HG03457 (cell line): ENCODE measurements around the gene PPCS.

ENCODE experiments used
- ATAC-seq: cut with Tn5 transposase; IDR thresholded peaks from one replicate; pipeline ENCODE4 v1.9.1; 2021; ENCODE audit warnings: moderate number of reproducible peaks; ENCODE audit not compliant: unreplicated experiment

Gene PPCS

DNA sequence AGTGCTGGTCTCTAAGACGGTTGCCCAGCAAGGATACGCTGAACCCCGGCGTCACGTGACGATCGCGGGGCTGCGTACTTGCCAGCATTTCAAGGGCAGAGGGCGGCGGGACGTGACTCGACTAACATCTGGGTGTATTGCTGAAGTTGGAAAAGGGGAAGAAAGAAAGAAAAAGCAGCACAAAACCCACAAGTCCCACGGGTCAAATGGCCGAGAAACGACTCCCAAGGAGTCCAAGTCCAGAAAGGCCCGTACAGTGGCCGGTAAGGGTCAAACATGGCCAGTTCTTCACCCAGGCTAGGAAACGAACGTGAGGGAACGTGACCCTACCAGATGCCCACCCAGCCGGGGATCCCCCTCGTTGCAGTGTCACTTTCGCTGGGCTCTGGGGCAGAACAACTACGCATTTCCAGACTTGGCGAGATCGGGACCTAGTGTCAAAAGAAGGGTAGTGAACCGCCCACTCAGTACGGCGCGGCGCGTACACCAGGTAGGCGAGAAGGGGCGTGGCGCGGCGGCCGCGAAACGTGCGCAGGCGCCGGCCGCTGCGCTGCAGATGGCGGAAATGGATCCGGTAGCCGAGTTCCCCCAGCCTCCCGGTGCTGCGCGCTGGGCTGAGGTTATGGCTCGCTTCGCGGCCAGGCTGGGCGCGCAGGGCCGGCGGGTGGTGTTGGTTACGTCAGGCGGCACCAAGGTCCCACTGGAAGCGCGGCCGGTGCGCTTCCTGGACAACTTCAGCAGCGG, at the start of gene PPCS, which contains the start of gene ZMYND12:
Gene PPCS (plus strand): TSS at position 534 of the 744 bp plus-strand sequence. CDS start 23 bp downstream, at position 557.
Gene ZMYND12 (minus strand): TSS at position 13 of the 744 bp plus-strand sequence. CDS start 25 bp downstream, outside the sequence.
- ATAC-seq = peak; percentile 61

DNA sequence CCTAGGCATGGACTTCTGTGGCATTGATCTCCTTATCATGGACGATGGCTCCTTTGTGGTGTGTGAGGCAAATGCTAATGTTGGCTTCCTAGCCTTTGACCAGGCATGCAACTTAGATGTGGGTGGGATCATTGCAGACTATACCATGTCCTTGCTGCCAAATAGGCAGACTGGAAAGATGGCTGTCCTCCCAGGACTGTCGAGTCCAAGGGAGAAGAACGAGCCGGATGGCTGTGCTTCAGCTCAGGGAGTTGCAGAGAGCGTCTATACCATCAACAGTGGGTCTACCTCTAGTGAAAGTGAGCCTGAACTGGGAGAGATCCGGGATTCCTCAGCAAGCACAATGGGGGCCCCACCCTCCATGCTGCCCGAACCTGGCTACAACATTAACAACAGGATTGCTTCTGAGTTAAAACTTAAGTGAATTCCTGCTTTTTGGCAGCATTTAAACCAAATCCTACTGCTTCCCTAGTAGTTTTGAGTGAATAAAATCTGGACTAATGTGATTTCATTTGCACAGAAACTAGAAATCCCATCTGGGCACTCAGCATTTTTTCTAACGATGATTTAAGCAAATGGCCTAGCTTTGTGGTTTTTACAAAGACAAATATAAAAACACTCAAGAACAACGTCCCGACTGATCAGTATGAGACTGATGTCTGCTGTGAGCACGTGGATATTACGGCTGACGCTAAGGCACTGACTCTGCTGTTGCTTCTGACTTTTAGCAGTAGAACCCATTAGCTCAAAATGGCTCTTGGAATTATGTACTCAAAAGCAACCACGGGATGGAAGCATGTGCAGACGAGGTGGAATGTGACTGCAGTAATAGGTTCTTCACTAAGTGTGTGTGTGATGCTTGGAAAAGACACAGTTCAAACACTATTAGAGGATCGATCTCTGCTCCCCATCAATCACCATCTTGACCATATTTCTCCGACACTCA, 41.5 kb upstream of the PPCS start:
- ATAC-seq = no peak

DNA sequence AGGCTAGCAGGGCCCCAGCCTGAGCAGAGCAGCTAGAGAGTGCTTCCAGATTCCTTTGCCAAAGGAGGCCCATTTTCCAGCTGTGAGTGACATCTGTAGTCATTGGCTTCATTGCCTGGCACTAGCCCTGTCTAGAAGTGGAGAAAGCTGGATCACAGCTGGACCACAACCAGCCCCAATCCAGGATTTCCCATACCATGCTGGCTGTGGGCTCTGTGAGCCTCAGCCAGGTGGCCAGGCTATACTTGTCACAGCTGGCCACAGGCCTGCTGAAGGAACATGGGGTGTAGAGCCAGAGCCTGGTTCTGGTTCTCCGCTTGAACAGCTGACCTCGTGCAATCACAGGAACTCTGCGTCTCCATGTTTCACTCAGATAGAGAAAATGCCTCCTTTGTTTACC, 39.2 kb upstream of the PPCS start:
- no peak for ATAC-seq

DNA sequence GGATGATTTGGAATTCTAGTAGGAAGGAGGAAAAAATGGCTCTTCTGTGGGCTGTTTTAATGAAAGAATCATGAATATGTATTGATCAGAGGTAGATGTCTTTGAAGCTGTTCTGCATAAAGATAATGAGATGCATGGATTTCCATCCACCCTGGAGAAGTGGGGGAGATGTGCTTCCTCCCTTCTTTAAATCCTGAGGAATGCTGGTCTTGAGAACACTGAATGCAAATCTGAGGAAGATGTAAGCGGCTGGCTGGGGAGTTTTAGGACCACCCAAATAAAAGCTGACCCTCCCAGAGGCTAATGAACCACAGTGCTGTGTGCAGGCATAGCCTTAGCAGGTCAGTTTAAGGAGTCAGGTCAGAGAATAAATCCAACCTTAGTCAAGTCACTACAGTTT, 37.8 kb upstream of the PPCS start:
- ATAC-seq = no peak

DNA sequence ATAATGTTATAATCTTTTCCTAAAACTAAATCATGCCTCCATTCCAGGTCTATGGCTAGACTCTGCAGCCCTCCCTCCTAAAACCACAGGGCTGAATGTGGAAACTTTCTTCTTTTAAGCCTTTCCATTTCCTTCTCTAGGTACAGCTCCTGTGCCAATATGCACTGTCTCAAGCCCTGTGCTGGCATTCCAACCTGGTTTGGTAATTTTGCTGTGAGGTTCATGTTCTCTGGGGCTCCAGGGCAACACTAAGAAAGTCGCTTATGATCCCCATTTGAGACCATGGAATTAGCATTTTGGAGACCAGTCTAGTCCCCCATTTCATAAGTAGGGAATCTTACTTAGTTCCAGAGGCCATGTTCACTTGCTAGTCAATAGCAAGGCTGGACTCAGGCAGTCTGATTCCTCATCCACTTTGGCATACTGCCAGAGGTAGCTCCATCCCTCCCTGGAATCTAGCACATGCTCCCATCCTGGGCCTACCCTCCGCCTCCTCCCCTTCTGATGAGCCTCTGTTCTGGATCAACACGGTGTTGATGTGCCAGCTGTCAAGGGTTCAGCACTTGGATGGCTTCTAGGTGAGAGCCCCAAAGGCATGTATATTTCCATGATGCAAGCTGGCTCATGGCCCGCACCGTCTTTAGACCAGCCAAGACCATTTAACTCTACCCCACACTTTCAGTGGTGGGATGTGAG, 37.1 kb upstream of the PPCS start:
- ATAC-seq = no peak

DNA sequence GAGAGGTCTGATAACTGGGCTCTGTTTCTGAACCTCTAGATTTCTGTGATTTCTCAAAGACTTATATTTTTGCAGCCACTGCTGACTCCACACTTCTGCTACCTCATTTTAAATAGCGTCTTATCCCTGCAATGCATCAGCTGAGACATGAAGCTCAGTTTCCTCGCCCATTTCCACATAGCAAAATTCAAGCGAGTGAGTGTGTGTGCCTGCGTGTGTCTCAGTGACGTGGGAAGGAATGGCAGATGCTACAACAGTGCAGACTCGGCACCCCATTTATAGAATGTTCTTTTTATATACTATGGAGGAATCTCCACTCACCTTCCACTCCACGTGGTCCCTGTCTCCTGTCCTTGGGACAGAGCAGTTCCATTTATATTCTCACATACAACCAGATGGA, 36.2 kb upstream of the PPCS start:
- no peak for ATAC-seq

DNA sequence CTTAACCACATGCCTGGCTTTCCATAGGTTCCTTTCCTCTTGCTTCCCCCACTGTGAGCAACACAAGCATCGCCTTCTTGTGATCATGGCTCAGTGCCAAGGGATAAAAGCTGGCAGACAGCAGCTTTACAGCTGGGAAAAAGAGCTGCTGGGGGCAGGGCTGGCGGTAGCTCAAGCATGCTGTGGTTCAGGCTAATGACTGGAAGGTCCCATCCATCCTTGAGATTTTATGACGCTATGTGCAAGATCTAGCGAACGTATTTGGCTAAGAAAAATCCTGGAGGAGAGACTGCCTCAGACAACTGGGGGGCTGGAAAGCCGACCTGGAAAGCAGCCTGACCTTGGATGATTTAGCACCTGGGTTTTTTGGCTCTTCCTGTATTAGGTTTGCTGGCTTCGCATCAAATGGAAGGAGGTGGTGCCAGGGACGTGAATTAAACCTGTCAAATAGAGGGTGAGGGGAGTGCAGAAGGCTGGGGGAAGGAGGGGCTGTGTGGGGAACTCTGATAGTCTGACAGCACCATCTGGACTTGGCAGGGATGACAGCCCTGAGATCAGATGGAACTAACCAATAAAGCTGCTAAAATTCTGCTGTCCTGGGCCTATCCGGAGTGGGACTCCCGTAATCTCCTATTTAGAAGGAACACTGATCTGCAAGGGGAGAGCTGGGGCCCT, 35.3 kb upstream of the PPCS start:
- ATAC-seq = no peak

DNA sequence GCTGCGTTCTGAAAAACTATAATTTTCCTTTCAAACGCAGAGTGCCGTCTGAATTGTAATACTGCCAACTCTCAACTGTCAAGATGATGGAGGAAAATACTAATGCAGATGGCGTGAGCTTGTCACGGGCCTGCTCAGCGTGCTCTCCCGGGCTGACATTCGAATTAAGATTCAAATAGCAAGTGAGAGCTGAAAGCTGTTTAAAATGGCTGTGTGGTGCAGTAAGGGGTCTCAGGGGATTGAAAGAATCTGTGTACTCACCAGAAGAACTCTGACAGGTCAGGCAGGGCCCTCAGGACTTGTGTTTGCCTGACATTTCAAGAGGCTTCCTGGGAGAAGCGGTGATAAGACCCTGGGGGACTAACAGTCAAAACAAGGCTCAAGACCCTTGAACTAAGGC, 33.6 kb upstream of the PPCS start:
- ATAC-seq = no peak

DNA sequence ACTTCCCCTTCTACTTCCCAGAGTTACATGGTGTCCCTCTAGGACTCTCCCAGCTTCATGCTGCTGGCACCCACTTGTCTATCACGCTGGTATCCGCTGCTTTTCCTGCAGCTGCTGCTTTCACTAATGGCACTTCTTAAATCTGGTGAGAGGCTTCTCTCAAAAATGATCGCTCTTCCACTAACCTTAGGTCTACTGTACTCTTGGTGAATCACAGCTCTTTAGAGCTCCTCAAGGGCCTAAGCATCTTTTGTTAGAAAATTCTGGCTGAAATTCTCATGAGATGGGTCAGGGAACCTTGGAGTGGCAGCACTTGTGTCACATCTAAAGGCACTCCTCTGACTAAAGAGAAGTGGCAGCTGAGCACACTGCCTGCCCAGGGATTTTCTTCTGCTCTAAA, 32.7 kb upstream of the PPCS start:
- ATAC-seq = no peak

DNA sequence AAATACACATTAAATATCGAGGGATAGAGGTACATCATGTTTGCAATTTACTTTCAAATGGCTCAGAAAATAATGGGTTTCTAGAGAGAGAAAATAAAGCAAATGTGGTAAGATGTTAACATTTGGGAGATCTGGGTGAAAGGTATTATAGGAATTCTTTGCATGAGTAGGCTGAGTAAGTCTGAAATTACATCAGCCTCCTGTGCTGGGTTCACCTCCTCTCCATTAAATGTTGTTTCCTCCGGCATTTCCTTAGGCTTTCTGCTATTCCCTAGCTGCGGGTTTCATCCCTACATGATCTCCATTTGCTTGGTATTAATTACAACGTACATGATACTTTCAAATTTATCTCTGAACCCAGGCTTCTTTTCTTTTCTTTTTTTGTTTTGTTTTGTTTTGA, 32.1 kb upstream of the PPCS start:
- ATAC-seq = no peak

DNA sequence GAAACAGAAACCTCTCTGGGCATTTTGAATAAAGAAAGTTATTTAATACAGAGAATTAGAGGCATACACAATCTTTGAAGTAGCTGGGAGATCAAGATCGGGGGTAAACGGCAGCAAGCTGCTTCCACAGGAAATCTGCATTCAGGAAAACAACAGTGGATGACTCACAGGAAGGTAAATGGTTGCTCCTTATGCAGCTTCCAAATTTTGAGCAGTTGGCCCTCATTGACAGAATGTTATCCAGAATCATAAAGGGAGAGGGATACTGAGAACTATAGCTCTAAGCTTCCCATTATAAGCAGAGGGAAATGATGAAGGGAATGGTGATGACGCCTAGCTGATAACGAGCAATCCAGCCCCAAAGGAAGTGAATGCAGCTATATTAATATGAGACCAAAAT, 29.1 kb upstream of the PPCS start:
- no peak for ATAC-seq

DNA sequence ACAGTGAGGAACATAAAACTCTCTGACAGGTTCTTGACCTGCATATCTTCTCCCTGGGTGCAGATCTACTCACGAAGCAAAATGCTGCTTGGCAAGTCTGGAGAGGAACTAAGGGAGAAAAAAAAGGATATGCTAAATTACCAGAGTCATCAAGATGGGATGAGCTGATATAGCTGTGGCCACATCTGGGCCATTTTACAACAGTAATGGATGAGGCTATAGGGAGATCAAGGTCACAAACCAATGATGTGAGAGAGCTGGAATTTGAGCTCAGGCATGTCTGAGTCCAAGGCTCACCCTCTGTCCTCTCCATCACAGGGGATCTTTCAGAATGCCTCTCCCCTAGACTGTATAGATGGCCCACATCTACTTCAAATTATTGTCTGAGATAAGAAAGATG, 26.7 kb upstream of the PPCS start:
- ATAC-seq = no peak

DNA sequence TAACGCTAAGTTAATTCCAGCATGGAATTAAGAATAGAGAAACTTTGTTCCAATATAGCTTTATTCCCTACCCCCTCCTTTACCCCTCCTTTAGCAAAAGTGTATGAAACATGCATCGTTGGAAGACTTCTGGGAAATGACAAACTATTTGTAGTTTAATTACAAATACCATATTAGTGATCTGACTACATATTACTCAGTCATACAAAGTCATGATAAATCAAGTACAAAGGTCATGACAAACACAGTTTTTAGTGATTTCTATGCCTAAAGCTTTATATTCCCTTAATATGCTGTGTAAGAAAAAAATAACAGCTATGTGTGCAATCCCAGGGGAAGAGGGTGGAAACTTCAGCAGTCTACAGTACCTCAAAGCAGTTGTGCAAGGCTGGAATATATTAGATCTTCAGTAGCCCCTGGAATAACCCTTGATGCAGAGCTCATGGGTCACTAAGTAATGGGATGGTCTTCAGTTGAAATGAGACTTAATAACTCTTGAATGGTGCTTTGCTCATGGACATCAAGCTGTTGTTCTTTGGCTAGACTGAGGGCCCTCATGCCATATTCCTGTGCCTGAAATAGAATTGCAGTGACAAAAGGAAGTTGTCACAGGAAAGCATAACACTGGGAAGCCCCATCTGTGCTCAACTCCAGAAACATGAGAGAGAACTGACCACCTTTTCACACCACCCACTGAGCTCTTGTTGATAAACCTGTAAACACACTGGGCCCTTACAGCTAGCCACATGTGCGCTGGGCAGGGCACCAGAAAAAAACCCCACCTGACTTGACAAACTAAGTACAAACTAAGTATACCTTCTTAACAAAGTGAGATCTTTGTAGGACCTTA, 25.8 kb upstream of the PPCS start:
- ATAC-seq = no peak

DNA sequence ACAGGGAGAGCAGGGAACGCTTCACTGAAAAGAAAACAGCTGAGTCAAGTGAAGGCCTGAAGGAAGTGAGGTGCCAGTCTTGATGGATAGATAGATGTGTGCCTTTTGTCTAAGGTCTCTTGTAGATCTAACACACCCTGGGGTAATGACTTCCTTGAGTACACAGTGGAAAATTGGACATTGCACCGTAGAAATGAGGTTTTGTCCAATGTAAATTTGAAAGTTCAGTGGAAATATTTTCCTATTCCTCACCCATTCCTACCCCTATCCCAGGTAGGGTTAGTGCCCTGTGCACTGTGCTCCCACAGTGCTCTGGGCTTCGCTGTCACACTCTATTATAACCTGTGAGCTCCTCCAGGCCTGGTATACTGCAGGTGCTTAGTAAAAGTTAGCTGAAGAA, 24.8 kb upstream of the PPCS start:
- ATAC-seq = no peak

DNA sequence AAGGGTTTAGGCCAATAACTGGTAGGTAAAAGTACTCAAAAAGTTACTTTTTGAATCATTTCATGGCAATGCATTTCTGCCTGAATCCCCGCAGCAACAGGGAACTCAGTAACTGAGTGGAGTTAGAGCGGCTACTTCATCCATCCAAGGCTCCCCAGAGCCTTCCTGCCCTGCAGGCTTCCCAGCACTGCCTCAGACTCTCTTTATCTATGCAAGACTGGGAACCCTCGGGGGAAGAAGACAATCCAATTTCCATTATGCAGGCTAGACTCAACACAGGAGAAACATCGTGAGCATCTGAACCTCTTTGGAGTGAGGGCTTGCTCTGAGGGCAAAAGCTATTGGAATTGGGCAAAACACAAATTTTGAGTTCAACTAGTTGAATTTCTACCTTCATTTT, 23.6 kb upstream of the PPCS start:
- ATAC-seq = no peak

DNA sequence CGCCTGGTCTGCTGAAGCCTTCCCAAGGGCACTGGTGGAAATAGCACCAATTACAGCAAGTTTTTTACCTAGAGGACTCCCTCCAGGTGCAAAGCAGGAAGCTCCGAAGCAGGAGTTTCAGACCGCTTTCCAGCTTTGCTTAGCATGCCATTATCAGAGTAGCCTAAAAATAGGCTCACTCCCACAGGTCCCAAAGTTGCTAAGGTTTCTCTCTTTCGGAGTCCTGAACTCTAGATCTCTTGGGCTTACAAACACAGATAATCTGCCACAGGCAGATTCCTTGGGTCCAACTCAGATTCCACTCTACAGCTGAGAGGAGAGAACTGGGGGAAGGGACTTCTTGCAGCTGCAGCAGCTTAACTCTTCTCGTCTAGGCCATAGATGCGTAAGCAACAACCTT, 23.0 kb upstream of the PPCS start:
- ATAC-seq = no peak

DNA sequence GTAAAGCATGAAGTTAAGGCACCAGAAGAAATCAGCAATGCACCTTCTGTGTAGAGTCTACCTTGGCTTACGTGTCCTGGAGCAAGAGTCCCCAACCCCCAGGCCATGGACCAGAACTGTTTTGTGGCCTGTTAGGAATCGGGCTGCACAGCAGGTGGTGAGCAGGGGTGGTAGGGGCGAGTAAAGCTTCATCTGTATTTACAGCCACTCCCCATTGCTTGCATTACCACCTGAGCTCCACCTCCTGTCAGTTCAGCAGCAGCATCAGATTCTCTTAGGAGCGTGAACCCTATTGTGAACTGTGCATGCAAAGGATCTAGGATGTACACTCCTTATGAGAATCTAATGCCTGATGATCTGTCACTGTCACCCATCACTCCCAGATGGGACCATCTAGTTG, 22.0 kb upstream of the PPCS start:
- ATAC-seq = no peak

DNA sequence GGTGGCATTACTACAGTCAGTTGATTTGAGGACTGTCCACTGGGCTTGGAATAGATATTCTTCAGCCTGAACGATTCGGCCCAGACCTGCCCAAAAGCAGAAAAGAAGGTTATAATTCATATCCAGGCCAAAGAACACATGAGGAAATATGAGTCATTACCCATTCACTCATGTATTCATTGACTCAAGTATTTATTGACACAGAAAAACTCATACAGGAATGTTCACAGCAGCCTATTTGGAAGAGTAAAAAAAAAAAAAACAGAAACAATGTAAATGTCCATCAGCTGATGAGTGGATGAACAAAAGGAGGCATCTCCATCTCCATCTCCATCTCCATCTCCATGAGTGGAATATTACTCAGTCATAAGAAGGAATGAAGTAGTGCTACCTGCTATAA, 16.4 kb upstream of the PPCS start:
- no peak for ATAC-seq

DNA sequence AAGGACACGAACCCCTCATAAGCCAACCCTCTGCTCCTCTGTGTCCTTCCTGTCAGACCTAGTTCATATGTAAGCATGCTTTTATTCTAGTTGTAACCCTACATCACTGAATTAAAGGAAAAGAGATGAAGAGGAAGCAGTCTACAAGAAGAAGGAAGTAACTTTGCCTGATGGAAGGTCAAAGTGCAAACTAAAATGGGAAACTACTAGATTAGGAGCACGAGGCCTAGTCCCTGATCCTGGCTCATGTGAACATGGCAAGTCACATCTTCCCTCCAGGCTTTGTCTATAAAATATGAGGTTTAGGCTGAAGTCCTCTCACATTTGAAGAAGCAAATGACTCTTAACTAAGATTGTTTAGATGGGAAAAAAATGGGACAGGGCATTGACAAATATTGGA, 13.7 kb upstream of the PPCS start:
- no peak for ATAC-seq

DNA sequence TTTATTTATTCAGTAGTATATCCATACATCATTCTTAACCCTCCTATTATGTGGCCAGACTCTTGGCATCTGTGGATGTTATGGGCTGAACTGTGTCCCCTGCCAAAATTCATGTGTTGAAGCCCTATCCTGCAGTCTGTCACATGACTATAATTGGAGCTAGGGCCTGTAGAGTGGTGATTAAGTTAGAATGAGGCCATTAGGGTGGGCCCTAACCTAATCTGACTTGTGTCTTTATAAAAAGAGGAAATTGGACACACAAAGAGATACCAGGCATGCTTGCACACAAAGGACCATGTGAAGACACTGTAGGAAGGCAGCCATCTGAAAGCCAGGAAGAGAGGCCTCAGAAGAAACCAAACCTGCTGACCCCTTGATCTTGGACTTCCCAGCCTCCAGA, 7.1 kb upstream of the PPCS start:
- ATAC-seq = no peak
